Measurements from ENCODE around the gene SUN2. TPM values are rescaled to one million over a fixed set of nuclear protein-coding genes. Genes with fewer than 3 reads are reported as not detected.
A peak's percentile ranks its signal among the peaks of the same experiment; 100 is the strongest.

The SUN2 gene
- total RNA-seq, 1 experiment from 2014 or later: 66.3 TPM

- CTCF ChIA-PET: interaction anchor here (0.6 to 1.3 kb wide), 3 partner anchors 9 to 13 kb away, joined by 3 to 8 read pairs (median 5); no protein-coding TSS in a partner anchor
- Mint-ChIP-seq H3K27me3 (ENCODE audit: unreplicated experiment) (no peaks in the 10 kb centered on the region), H3K9me3 (ENCODE audit: low read depth, unreplicated experiment) (no peaks in the 10 kb centered on the region), H3K4me1 (ENCODE audit: low read depth, unreplicated experiment) (peaks cover 22% of the 10 kb centered on the region), H3K36me3 (ENCODE audit: insufficient read depth, unreplicated experiment) (peaks cover 51% of the 10 kb centered on the region), H3K4me3 (ENCODE audit: low read depth, unreplicated experiment) (peak overlapping the region; percentile 76), H3K27ac (ENCODE audit: unreplicated experiment) (peak overlapping the region; percentile 42)
- no TSS peak for BruUV-seq (replicated peaks)
- peak; percentile 92 for DNase-seq
- intact Hi-C loops (cut with micrococcal nuclease; ENCODE audit: unreplicated experiment): no loop called here
- no peak for TF ChIP-seq CTCF (IDR thresholded peaks at IDR 0.05; ENCODE audit: unreplicated experiment)
These were observed 465 bp downstream of the SUN2 start for GRCh38 chr22:38755155-38755910.

- H3K4me1 Mint-ChIP-seq (ENCODE audit: low read depth, unreplicated experiment): peaks cover 22% of the 10 kb centered on the region
- no TSS peak for BruUV-seq (replicated peaks)
- H3K27me3 Mint-ChIP-seq (ENCODE audit: unreplicated experiment): no peaks in the 10 kb centered on the region
- H3K9me3 Mint-ChIP-seq (ENCODE audit: low read depth, unreplicated experiment): no peaks in the 10 kb centered on the region
- peaks cover 57% of the 10 kb centered on the region for H3K36me3 Mint-ChIP-seq (ENCODE audit: insufficient read depth, unreplicated experiment)
- intact Hi-C loops (cut with micrococcal nuclease; ENCODE audit: unreplicated experiment): loop anchor here (5.0 kb wide), 1 partner anchor 47 kb away; the partner anchor contains the start of gene GTPBP1
- no peak for DNase-seq
- TF ChIP-seq CTCF (IDR thresholded peaks at IDR 0.05; ENCODE audit: unreplicated experiment): no peak
- CTCF ChIA-PET: interaction anchor here (0.6 to 1.3 kb wide), 4 partner anchors 11 to 248 kb away, joined by 3 to 8 read pairs (median 4); no protein-coding TSS in a partner anchor
- peak overlapping the region; percentile 42 for H3K27ac Mint-ChIP-seq (ENCODE audit: unreplicated experiment)
- H3K4me3 Mint-ChIP-seq (ENCODE audit: low read depth, unreplicated experiment): peak overlapping the region; percentile 76
These were observed 1.0 kb downstream of the SUN2 start for GRCh38 chr22:38754751-38755154.

- intact Hi-C loops (cut with micrococcal nuclease; ENCODE audit: unreplicated experiment): loop anchor here (5.0 kb wide), 1 partner anchor 47 kb away; the partner anchor contains the start of gene GTPBP1
- no peaks in the 10 kb centered on the region for H3K9me3 Mint-ChIP-seq (ENCODE audit: low read depth, unreplicated experiment)
- CTCF ChIA-PET: interaction anchor here (0.6 to 1.3 kb wide), 5 partner anchors 12 to 385 kb away, joined by 3 to 8 read pairs (median 3); no protein-coding TSS in a partner anchor
- DNase-seq: peak; percentile 74
- TF ChIP-seq CTCF (IDR thresholded peaks at IDR 0.05; ENCODE audit: unreplicated experiment): no peak
- peaks cover 63% of the 10 kb centered on the region for H3K36me3 Mint-ChIP-seq (ENCODE audit: insufficient read depth, unreplicated experiment)
- peaks cover 22% of the 10 kb centered on the region for H3K4me1 Mint-ChIP-seq (ENCODE audit: low read depth, unreplicated experiment)
- H3K4me3 Mint-ChIP-seq (ENCODE audit: low read depth, unreplicated experiment): peak overlapping the region; percentile 76
- H3K27me3 Mint-ChIP-seq (ENCODE audit: unreplicated experiment): no peaks in the 10 kb centered on the region
- BruUV-seq (replicated peaks): TSS peak; percentile 47
- H3K27ac Mint-ChIP-seq (ENCODE audit: unreplicated experiment): peak overlapping the region; percentile 42
These were observed 1.6 kb downstream of the SUN2 start for GRCh38 chr22:38753948-38754750.

Data from Calu3 (cell line).